ENCODE results near the gene PAX2. TPM values are rescaled to one million over a fixed set of nuclear protein-coding genes. Genes with fewer than 3 reads are reported as not detected.

Gene PAX2
- total RNA-seq, 4 donors from 2014 or later = not detected

- no peaks in the 10 kb centered on the region for H3K36me3 ChIP-seq
- in situ Hi-C loops (cut with MboI; ENCODE audit: low pct_ligation_motif_present in 1 of 4, low pct_unique_long_range_greater_than_20kb in 1 of 4, low sequenced_read_pairs in 3 of 4) = no loop called here
- peaks cover 18 to 42% (median 36%) of the 10 kb centered on the region in 4 donors for H3K4me1 ChIP-seq
- intact Hi-C loops (cut with DNase I; ENCODE audit: low total_unique reads) = no loop called here
- H3K9me3 ChIP-seq = no peaks in the 10 kb centered on the region
- peaks cover 99% of the 10 kb centered on the region for H3K27me3 ChIP-seq
- H3K4me3 ChIP-seq = peak overlapping the region in 3 of 4 donors; percentile 22 to 52 (median 38)
- H3K27ac ChIP-seq = no peak overlapping the region
- 3% methylated on average over 55 of the region's 69 CpGs; no CpG with 5 or more reads in 1 of the 2 donors for WGBS, 2 donors (ENCODE audit: low coverage in 1 of 2)
- TF ChIP-seq POLR2A (IDR thresholded peaks at IDR 0.05) (no peak), EP300 (IDR thresholded peaks at IDR 0.05; ENCODE audit: low read depth) (no peak), CTCF (IDR thresholded peaks at IDR 0.05) (peak in 1 of 5 experiments; percentile 15), POLR2AphosphoS5 (IDR thresholded peaks at IDR 0.05) (no peak)
- peak; percentile 49 for DNase-seq
Observed at GRCh38 chr10:100827819-100828737, 82.7 kb downstream of the PAX2 start.

- intact Hi-C loops (cut with DNase I; ENCODE audit: low total_unique reads) = no loop called here
- Histone ChIP-seq H3K36me3 (no peaks in the 10 kb centered on the region), H3K9me3 (no peaks in the 10 kb centered on the region), H3K4me1 (peaks cover 18 to 42% (median 36%) of the 10 kb centered on the region in 4 donors), H3K4me3 (peak overlapping the region in 3 of 4 donors; percentile 13 to 52 (median 17)), H3K27ac (no peak overlapping the region), H3K27me3 (peaks cover 99% of the 10 kb centered on the region)
- no peak for DNase-seq
- in situ Hi-C loops (cut with MboI; ENCODE audit: low pct_ligation_motif_present in 1 of 4, low pct_unique_long_range_greater_than_20kb in 1 of 4, low sequenced_read_pairs in 3 of 4) = no loop called here
- TF ChIP-seq EP300 (IDR thresholded peaks at IDR 0.05; ENCODE audit: low read depth) (no peak), POLR2AphosphoS5 (IDR thresholded peaks at IDR 0.05) (no peak), POLR2A (IDR thresholded peaks at IDR 0.05) (no peak), CTCF (IDR thresholded peaks at IDR 0.05) (no peak)
- 0 to 2% methylated on average over 4 to 20 of the region's 20 CpGs for WGBS, 2 donors (ENCODE audit: low coverage in 1 of 2)
Observed at GRCh38 chr10:100828738-100829096, 83.3 kb downstream of the PAX2 start.

DNA sequence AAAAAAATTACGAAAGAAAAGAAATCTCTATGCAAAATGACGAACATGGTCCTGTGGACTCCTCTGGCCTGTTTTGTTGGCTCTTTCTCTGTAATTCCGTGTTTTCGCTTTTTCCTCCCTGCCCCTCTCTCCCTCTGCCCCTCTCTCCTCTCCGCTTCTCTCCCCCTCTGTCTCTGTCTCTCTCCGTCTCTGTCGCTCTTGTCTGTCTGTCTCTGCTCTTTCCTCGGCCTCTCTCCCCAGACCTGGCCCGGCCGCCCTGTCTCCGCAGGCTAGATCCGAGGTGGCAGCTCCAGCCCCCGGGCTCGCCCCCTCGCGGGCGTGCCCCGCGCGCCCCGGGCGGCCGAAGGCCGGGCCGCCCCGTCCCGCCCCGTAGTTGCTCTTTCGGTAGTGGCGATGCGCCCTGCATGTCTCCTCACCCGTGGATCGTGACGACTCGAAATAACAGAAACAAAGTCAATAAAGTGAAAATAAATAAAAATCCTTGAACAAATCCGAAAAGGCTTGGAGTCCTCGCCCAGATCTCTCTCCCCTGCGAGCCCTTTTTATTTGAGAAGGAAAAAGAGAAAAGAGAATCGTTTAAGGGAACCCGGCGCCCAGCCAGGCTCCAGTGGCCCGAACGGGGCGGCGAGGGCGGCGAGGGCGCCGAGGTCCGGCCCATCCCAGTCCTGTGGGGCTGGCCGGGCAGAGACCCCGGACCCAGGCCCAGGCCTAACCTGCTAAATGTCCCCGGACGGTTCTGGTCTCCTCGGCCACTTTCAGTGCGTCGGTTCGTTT is 83.9 kb downstream of the PAX2 start:
- DNase-seq = no peak
- Histone ChIP-seq H3K4me1 (peaks cover 18 to 42% (median 36%) of the 10 kb centered on the region in 4 donors), H3K27ac (no peak overlapping the region), H3K36me3 (no peaks in the 10 kb centered on the region), H3K27me3 (peaks cover 100% of the 10 kb centered on the region), H3K9me3 (no peaks in the 10 kb centered on the region), H3K4me3 (peak overlapping the region in 3 of 4 donors; percentile 13 to 52 (median 17))
- in situ Hi-C loops (cut with MboI; ENCODE audit: low pct_ligation_motif_present in 1 of 4, low pct_unique_long_range_greater_than_20kb in 1 of 4, low sequenced_read_pairs in 3 of 4) (no loop called here), intact Hi-C loops (cut with DNase I; ENCODE audit: low total_unique reads) (no loop called here)
- WGBS, 2 donors (ENCODE audit: low coverage in 1 of 2) = 5% methylated on average over 33 to 58 of the region's 58 CpGs
- TF ChIP-seq CTCF (IDR thresholded peaks at IDR 0.05) (no peak), EP300 (IDR thresholded peaks at IDR 0.05; ENCODE audit: low read depth) (no peak), POLR2A (IDR thresholded peaks at IDR 0.05) (no peak), POLR2AphosphoS5 (IDR thresholded peaks at IDR 0.05) (no peak)
